Thyroid gland (tissue), 4 donors: Measurements from ENCODE around the gene TNFAIP8L3.

Source experiments
- POLR2A ChIP-seq, 2 donors: fragments of 450-650 bp; IDR thresholded peaks; one replicate each; pipeline ENCODE4 v1.6.1; 2017; ENCODE audit warnings: antibody characterized with exemption in 2 of 2, mild to moderate bottlenecking in 2 of 2, moderate library complexity in 1 of 2
- TF ChIP-seq, protein P1 (sequence below), 6 experiments: fragments of 200-600 bp in 3 of 6; fragments of 450-650 bp in 3 of 6; sonication (generic) in 3 of 6; IDR thresholded peaks; one replicate each; pipeline ENCODE4 v1.5.1; 2016 to 2019; ENCODE audit warnings: antibody characterized with exemption in 6 of 6, mild to moderate bottlenecking in 2 of 6, inconsistent platforms in 1 of 6, moderate library complexity in 1 of 6

DNA sequence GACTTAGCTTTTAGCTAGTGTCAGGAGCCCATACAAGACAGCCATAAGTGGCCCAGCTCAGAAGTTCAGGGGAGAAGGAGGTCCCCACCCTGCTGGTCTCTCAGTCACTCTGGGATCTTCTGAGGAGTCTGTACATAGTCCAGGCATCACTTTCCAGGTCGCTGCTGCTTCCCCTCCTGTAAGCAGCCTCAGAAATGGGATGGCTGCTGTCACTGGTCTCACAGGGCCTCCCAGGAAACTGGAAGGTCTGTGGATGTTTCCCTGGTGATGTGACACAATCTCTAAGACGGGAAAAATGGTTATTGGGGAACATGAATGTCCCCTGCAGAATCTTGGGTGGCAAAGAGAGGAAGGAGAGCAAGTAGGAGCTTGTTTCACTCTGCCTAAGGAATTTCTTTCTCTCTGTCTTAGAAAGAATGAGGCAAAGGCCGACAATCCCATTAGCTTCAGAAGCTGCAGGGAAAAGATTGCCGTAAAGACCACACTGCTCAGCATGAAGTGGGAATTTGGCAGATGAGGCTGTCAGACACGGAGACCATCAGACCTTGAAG is 43.2 kb upstream of the TNFAIP8L3 start:
- TF ChIP-seq, protein P1, sequence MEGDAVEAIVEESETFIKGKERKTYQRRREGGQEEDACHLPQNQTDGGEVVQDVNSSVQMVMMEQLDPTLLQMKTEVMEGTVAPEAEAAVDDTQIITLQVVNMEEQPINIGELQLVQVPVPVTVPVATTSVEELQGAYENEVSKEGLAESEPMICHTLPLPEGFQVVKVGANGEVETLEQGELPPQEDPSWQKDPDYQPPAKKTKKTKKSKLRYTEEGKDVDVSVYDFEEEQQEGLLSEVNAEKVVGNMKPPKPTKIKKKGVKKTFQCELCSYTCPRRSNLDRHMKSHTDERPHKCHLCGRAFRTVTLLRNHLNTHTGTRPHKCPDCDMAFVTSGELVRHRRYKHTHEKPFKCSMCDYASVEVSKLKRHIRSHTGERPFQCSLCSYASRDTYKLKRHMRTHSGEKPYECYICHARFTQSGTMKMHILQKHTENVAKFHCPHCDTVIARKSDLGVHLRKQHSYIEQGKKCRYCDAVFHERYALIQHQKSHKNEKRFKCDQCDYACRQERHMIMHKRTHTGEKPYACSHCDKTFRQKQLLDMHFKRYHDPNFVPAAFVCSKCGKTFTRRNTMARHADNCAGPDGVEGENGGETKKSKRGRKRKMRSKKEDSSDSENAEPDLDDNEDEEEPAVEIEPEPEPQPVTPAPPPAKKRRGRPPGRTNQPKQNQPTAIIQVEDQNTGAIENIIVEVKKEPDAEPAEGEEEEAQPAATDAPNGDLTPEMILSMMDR (IDR thresholded peaks at IDR 0.05): no peak
- no peak for TF ChIP-seq POLR2A (IDR thresholded peaks at IDR 0.05)
